Loucy (cell line): Measurements from ENCODE around the gene ANO10.

ENCODE experiments used
- H2AFZ ChIP-seq: fragments of 200-600 bp; sonication (generic); 2 replicates; pipeline ENCODE4 v1.6.0; 2016; ENCODE audit warnings: antibody characterized with exemption, mild to moderate bottlenecking, low read length, moderate library complexity
- H3F3A ChIP-seq: fragments of 200-600 bp; 2 replicates; pipeline ENCODE4 v1.6.0; 2016; ENCODE audit warnings: antibody characterized with exemption, low read depth, mild to moderate bottlenecking
- H3K27me3 ChIP-seq: fragments of 200-600 bp; sonication (generic); 2 replicates; pipeline ENCODE4 v1.6.1; 2014; ENCODE audit warnings: low read length, mild to moderate bottlenecking; ENCODE audit not compliant: insufficient read depth, poor library complexity, severe bottlenecking
- H3K36me3 ChIP-seq: fragments of 200-600 bp; sonication (generic); 2 replicates; pipeline ENCODE4 v1.6.1; 2016; ENCODE audit warnings: low read length; ENCODE audit not compliant: insufficient read depth
- H3K4me1 ChIP-seq: fragments of 200-600 bp; sonication (generic); 2 replicates; pipeline ENCODE4 v1.5.1; 2014; ENCODE audit warnings: low read length, mild to moderate bottlenecking; ENCODE audit not compliant: insufficient read depth, poor library complexity, severe bottlenecking
- H3K4me2 ChIP-seq: fragments of 200-600 bp; sonication (generic); 2 replicates; pipeline ENCODE4 v1.6.0; 2014; ENCODE audit warnings: antibody characterized with exemption, low read length, low read depth, mild to moderate bottlenecking; ENCODE audit not compliant: poor library complexity, severe bottlenecking
- H3K4me3 ChIP-seq: fragments of 200-600 bp; sonication (generic); 2 replicates; pipeline ENCODE4 v1.5.1; 2014; ENCODE audit warnings: low read length, mild to moderate bottlenecking, mixed read lengths; ENCODE audit not compliant: poor library complexity, severe bottlenecking
- H3K79me2 ChIP-seq: fragments of 200-600 bp; sonication (generic); 2 replicates; pipeline ENCODE4 v1.6.1; 2014; ENCODE audit warnings: low read length; ENCODE audit not compliant: insufficient read depth
- H3K9ac ChIP-seq: fragments of 200-600 bp; sonication (generic); 2 replicates; pipeline ENCODE4 v1.6.0; 2014; ENCODE audit warnings: mild to moderate bottlenecking, low read depth, low read length, moderate library complexity; ENCODE audit not compliant: poor library complexity, severe bottlenecking
- H3K9me2 ChIP-seq: fragments of 200-600 bp; sonication (generic); replicated peaks from 2 replicates; pipeline ENCODE4 v1.6.1; 2016; ENCODE audit warnings: low read depth, low read length, mixed read lengths
- H3K9me3 ChIP-seq: fragments of 200-600 bp; sonication (generic); 2 replicates; pipeline ENCODE4 v1.6.1; 2014; ENCODE audit warnings: mild to moderate bottlenecking, antibody characterized with exemption, low read length, low read depth; ENCODE audit not compliant: insufficient read depth
- H4K20me1 ChIP-seq: fragments of 200-600 bp; sonication (generic); 2 replicates; pipeline ENCODE4 v1.6.0; 2014; ENCODE audit warnings: antibody characterized with exemption, low read length, mild to moderate bottlenecking; ENCODE audit not compliant: insufficient read depth, poor library complexity, severe bottlenecking
- CTCF ChIP-seq: fragments of 200-600 bp; sonication (generic); conservative IDR thresholded peaks from 2 replicates; pipeline ENCODE4 v1.5.1; 2014; ENCODE audit warnings: mild to moderate bottlenecking, antibody characterized with exemption, low read length
- EZH2phosphoT487 ChIP-seq: fragments of 200-600 bp; IDR thresholded peaks from 2 replicates; pipeline ENCODE4 v1.6.1; 2018; ENCODE audit warnings: antibody characterized with exemption, mild to moderate bottlenecking, moderate library complexity, borderline replicate concordance

The ANO10 gene

DNA sequence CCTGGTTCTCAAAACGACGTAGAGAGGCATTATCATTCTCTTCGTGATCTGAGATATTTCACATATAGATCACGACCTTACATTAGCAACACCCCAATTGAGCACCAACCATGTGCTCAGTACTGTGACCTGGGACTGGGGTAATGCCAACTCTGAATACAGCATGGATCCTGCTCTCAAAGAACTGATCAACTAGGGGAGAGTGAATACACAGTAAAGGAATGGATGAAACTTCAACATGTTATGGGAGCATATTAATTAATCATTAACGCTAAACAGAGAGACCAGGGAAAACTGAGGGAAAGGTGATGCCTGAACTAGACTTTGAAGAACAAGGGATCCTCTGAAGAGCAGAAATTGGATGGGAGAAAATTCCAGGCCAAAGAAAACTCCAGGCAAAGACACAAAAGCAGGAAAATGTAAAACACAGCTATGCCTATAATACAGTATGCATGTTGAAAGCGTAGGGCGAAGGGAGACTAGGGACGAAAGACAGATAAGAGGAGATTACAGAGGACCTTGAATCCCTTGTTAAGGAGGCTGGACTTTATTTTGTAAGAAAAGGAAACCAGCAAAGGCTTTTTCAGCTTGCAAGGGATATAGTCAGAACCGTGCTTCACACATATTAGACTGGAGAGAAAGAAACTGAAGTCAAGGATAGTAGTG is 105.7 kb downstream of the ANO10 start:
- H3K4me1 ChIP-seq, result no peaks in the 10 kb centered on the region

DNA sequence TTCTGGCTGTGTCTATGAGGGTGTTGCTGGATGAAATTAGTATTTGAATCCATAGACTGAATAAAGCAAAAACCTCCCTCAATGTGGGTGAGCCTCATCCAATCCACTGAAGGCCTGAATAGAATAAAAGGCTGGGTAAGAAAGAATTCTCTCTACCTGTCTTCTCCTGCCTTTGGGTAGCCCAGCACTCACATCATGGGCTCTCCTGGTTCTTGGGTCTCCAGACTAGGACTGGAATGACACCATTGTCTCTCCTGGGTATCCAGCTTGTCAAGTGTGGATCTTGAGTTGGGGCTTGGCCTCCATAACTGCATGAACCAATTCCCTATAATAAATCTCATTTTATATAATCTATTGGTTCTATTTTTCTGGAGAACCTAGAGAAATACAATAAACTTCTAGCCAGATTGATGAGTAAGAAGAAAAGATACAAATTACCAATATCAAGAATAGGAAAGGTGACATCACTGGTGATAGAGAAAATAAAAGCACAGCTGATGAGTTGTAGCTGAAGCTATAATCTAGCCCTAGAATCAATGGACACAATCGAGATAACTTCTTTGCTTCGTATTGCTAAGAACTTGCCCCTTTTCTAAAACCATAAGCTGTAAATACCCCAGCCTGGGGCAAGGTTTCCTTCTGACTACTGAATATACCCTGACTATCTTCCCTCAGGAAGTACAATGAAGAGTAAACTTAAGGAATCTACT is 106.4 kb downstream of the ANO10 start:
- Histone ChIP-seq H3K4me2 (no peak overlapping the region), H3K4me3 (no peak overlapping the region), H3K36me3 (no peaks in the 10 kb centered on the region), H2AFZ (no peak overlapping the region), H3K4me1 (no peaks in the 10 kb centered on the region), H3F3A (no peaks in the 10 kb centered on the region), H4K20me1 (no peaks in the 10 kb centered on the region), H3K9me3 (peaks cover 4% of the 10 kb centered on the region; the same call in 1 of the 2 replicates), H3K9me2 (no peaks in the 10 kb centered on the region), H3K79me2 (no peaks in the 10 kb centered on the region), H3K27me3 (no peaks in the 10 kb centered on the region), H3K9ac (no peak overlapping the region)
- TF ChIP-seq CTCF (no peak), EZH2phosphoT487 (no peak)

More for the DNA sequence above, 105.7 kb downstream of the ANO10 start:
- Histone ChIP-seq H3K27me3 (no peaks in the 10 kb centered on the region), H4K20me1 (no peaks in the 10 kb centered on the region), H3K4me3 (no peak overlapping the region), H3K79me2 (no peaks in the 10 kb centered on the region), H3K9me3 (peaks cover 4% of the 10 kb centered on the region; the same call in 1 of the 2 replicates), H2AFZ (no peak overlapping the region), H3K4me2 (no peak overlapping the region), H3K36me3 (peaks cover 2% of the 10 kb centered on the region; the same call in 1 of the 2 replicates), H3F3A (no peaks in the 10 kb centered on the region), H3K9me2 (no peaks in the 10 kb centered on the region), H3K9ac (no peak overlapping the region)
- no peak for TF ChIP-seq CTCF
- TF ChIP-seq EZH2phosphoT487, result no peak

- no peaks in the 10 kb centered on the region for H3K79me2 ChIP-seq
- no peaks in the 10 kb centered on the region for H3K9me2 ChIP-seq
- H4K20me1 ChIP-seq, result no peaks in the 10 kb centered on the region
- H3K4me2 ChIP-seq, result no peak overlapping the region
- H3K4me3 ChIP-seq, result no peak overlapping the region
- H3K36me3 ChIP-seq, result no peaks in the 10 kb centered on the region
- H3K9ac ChIP-seq, result no peak overlapping the region
- TF ChIP-seq CTCF (no peak), EZH2phosphoT487 (no peak)
- no peak overlapping the region for H2AFZ ChIP-seq
- peaks cover 5% of the 10 kb centered on the region for H3K4me1 ChIP-seq
- no peaks in the 10 kb centered on the region for H3K27me3 ChIP-seq
- no peaks in the 10 kb centered on the region for H3K9me3 ChIP-seq
- H3F3A ChIP-seq, result no peaks in the 10 kb centered on the region
Observed at GRCh38 chr3:43512754-43513404, 108.9 kb downstream of the ANO10 start.
